ENCODE measurements around the gene PKM.
"Not testable (repeated sequence)": the region's sequence is repeated elsewhere in the genome, so short reads cannot be mapped to it uniquely, and the experiment has no call there.

GRCh38 chr15:72275635-72276325, 44.8 kb upstream of the PKM start:
- TF ChIP-seq POLR2A, POLR2AphosphoS5 (IDR thresholded peaks at IDR 0.05; ENCODE audit: low read depth, low read length): not testable (repeated sequence)
